HG02943 (cell line): ENCODE results near the gene CYP26A1.

ENCODE experiments used
- ATAC-seq: cut with Tn5 transposase; IDR thresholded peaks from one replicate; pipeline ENCODE4 v1.9.1; 2021; ENCODE audit warnings: mild to moderate bottlenecking, low read depth, moderate library complexity; ENCODE audit not compliant: unreplicated experiment

Gene CYP26A1

DNA sequence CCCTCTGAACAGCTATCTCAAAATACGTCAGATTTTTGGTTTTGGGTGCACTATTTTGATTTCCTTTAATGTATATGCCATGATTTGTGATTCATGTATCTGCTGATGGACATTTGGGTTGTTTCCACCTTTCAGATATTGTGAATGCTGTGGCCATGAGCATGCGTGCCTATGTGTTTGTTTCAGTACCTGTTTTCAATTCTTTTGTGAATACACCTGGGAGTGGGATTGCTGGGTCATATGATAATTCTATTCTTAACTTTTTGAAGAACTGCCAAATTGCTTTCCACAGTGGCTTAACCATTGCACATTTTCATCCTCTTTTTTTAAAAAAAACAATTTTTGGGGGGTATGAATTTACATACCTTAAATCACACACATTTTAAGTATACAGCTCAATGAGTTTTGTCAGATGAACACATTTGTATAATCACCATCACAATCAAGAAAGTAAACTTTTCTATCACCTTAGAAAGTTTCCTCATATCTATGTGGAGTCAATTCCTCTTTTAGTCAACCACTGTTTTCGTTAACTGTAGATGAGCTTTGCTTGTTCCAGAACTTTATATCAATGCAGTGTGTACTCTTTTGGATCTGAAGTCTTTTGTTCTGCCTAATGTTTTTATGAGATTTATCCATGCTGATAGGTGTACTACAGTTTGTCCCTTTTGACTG, 36.9 kb downstream of the CYP26A1 start:
- ATAC-seq, result no peak

DNA sequence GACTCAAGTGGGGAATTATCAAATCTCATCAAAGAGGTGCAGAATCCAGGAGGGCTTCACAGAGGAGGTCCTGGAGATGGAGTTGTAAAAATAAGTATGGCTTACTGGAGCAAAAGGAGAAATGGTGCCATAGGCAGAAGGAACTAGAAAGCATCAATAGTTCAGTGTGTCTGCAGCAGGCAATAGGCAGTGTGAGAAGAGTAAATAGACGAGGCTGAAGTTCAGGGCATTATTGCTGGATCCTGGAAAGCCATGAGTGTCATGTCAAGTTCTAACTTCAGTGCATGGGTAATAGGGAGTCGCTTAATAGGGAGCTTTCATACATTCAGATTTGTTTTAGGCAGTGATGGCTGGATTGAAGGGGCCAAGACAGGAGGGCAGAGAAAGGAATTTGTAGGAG, 39.3 kb downstream of the CYP26A1 start:
- ATAC-seq, result no peak

DNA sequence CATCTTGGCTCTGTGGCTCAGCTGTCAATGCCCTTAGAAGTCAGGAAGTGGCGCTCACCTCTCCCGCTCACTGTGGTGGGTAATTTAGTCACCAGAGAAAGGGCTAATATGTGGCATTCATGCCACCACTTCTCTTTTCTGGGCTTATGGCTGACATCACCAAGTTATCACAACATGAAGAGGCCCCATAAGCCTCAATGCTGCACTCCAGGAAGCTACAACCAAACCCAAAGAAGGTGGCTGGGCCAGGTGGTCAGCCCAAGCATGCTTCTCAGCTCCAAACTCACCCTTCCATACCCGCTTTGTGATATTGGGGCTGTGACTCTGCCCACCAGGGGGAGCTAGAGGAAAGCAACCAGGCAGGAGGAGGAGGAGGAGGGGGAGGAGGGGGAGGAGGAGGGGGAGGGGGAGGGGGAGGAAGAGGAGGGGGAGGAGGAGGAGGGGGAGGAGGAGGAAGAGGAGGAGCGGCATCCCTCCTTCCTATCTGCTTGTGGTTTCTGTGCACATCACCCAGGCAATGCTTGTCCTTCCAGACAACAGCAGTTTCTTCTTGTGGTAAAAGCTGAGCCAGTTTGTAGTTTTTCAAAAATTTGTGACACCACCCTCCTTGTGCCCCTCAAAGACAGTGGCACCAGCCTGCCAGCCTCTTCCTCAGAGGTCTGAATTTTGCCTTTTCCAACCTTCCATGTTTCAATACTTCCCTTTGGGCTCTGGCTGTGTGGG, 42.1 kb downstream of the CYP26A1 start:
- ATAC-seq, result peak; percentile 67

DNA sequence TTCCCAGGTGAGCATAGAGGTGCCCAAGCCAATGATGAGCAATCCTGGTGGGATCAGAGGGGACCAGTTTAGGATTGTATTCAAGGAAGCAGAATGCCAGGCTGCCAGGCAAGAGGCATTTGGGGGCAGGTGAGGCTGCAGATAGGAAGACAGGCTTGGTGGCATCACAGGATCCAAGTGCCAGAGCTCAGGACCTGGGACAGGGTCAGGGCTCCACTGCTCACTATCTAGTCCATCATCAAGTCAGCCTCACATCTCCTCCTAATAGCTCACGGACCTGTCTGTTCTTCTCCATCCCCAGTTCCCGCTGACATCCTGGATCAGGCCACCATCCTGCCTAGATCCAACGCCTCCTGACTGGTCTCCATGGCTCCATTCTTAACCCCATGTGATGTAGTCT, 47.6 kb downstream of the CYP26A1 start:
- no peak for ATAC-seq

DNA sequence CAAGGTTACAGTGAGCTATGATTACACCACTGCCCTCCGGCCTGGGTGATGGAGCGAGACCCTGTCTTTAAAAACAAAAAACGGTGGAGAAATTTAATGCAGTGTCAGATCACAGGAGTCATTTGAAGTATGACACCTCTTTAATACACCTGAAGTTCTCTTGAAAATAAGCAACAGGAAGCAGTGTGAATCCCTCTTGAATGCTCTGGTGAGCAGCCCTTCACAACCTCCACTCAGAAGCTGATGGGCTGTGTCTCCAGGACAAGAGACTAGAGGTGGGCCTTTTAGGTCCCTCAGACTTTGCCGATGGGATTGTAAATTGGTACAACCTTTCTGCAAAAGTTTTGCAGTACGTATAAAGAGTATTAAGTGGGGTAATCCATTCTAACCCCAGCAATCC, 50.1 kb downstream of the CYP26A1 start:
- no peak for ATAC-seq

DNA sequence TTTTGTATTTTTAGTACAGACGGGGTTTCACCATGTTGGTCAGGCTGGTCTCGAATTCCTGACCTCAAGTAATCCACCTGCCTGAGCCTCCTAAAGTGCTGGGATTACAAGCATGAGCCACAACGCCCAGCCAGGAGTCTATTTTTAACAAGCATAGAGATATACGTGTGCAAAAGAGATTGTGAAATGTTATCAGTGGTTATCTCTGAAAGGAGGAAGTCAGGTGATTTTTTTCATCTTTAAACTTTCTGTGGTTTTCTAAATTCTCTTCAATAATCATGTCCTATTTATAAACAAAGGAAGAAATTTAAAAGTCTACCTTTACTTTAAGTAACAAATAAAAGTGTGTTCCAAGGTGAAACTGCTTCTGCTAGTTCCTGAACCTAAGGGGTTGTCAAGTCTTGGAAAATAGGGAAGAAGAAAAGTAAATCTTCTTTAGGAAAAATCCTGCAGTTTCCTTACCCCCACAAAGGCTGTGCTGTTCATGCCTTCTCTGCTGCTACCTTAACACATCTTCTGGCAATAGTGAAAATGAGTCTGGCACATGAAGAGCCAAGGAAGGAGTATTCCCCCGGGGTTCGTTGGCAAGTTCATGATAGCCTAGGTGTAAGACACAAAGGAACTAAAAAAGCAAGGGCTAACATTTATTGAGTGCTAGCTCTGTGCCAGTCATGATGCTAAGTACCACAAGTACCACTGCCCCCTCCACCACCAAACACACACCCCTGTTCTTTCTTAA, 51.1 kb downstream of the CYP26A1 start:
- ATAC-seq, result no peak

DNA sequence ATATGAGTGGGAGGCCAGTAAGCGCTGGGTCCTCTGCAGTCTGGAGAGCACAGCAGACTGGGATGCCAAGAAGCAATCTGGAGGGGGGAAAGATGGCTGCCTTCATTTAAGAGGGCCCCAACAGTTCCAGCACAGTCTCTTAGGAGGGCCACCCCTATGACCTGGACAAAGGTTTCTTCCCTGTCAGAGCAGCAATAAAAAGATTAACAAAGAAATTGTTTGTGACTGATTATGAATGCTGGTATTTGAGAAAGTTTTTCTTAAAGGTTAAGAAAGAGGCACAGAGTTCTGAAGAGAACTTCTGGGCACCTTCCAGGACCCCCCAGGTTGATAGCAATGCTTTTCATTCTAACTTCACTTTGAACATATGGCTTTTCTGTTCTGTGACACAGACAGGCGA, 52.3 kb downstream of the CYP26A1 start:
- no peak for ATAC-seq

DNA sequence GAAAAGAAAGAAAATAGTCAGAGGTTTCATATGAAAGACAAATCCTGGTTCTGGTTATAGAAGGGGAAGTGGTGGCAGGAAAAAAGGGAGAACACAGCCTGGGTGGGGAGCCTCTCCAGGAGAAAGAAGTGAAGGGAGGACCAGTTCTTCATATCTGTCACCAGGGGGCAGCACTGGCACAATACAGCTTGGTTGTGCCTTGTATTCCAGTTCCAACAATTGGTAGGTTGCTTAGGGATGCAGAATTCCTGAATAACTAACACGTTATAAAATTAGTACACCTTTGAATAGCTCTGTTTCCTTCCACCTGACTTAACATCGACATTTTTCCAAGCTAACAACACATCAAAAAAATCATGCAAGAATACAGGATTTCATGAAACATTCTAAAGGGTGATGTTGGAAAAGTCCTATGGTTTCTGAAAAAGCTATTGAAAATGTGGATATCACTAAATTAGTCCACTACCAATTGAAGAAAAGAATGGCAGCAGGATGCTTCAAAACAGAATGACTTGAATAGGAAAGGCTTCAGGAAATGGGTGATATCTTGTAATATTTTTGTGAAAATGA, 52.9 kb downstream of the CYP26A1 start:
- no peak for ATAC-seq
